SU-DHL-6 (cell line): ENCODE measurements around the gene AP1B1.

Experiments
- H2AFZ ChIP-seq: fragments of 200-600 bp; sonication (generic); 2 replicates; pipeline ENCODE4 v1.6.1; 2014; ENCODE audit warnings: low read depth, mild to moderate bottlenecking, moderate library complexity, mixed read lengths, antibody characterized with exemption, low read length; ENCODE audit not compliant: severe bottlenecking
- H3F3A ChIP-seq: fragments of 200-600 bp; shearing (Covaris generic); 2 replicates; pipeline ENCODE4 v1.6.0; 2016; ENCODE audit warnings: antibody characterized with exemption, mild to moderate bottlenecking; ENCODE audit not compliant: insufficient read depth
- H3K27ac ChIP-seq: fragments of 200-600 bp; sonication (generic); 2 replicates; pipeline ENCODE4 v1.5.1; 2016; ENCODE audit warnings: low read depth, mild to moderate bottlenecking, low read length, moderate library complexity, mixed read lengths
- H3K27me3 ChIP-seq: fragments of 200-600 bp; sonication (generic), shearing (Covaris generic); 2 replicates; pipeline ENCODE4 v1.6.0; 2014; ENCODE audit warnings: mild to moderate bottlenecking, low read length
- H3K36me3 ChIP-seq: fragments of 200-600 bp; sonication (generic); 2 replicates; pipeline ENCODE4 v1.6.1; 2014; ENCODE audit warnings: mild to moderate bottlenecking, low read length, mixed read lengths
- H3K4me2 ChIP-seq: fragments of 300-600, 200-600 bp; shearing (Covaris generic), sonication (generic); 2 replicates; pipeline ENCODE4 v1.6.0; 2014; ENCODE audit warnings: low read length, low read depth, mild to moderate bottlenecking; ENCODE audit not compliant: poor library complexity, severe bottlenecking
- H3K4me3 ChIP-seq: fragments of 200-600 bp; sonication (generic); 2 replicates; pipeline ENCODE4 v1.5.1; 2014; ENCODE audit warnings: antibody characterized with exemption, low read length, mild to moderate bottlenecking, mixed read lengths; ENCODE audit not compliant: insufficient read depth, poor library complexity, severe bottlenecking
- H3K79me2 ChIP-seq: fragments of 200-600 bp; sonication (generic); 2 replicates; pipeline ENCODE4 v1.6.1; 2014; ENCODE audit warnings: mild to moderate bottlenecking, low read length, moderate library complexity; ENCODE audit not compliant: insufficient read depth
- H3K9ac ChIP-seq: fragments of 200-600 bp; sonication (generic); 2 replicates; pipeline ENCODE4 v1.7.0; 2014; ENCODE audit warnings: mild to moderate bottlenecking, low read length
- H3K9me2 ChIP-seq: fragments of 200-600 bp; sonication (generic); replicated peaks from 2 replicates; pipeline ENCODE4 v1.6.1; 2014; ENCODE audit warnings: low read length; ENCODE audit not compliant: insufficient read depth
- H3K9me3 ChIP-seq: fragments of 200-600 bp; sonication (generic); 2 replicates; pipeline ENCODE4 v1.6.1; 2014; ENCODE audit warnings: low read length, mixed read lengths; ENCODE audit not compliant: insufficient read depth
- H4K20me1 ChIP-seq: fragments of 200-600 bp; sonication (generic); 2 replicates; pipeline ENCODE4 v1.6.1; 2014; ENCODE audit warnings: low read depth, mild to moderate bottlenecking, antibody characterized with exemption, low read length, moderate library complexity, mixed read lengths
- CTCF ChIP-seq: fragments of 200-600 bp; sonication (generic); IDR thresholded peaks from one replicate; pipeline ENCODE4 v1.5.1; 2017; ENCODE audit warnings: antibody characterized with exemption, mild to moderate bottlenecking, low read length, moderate library complexity; ENCODE audit not compliant: insufficient read depth, poor library complexity, severe bottlenecking
- EZH2phosphoT487 ChIP-seq: fragments of 200-600 bp; sonication (generic), shearing (Covaris generic); conservative IDR thresholded peaks from 2 replicates; pipeline ENCODE4 v1.6.1; 2018; ENCODE audit warnings: mild to moderate bottlenecking, antibody characterized with exemption, low read length, moderate library complexity, mixed read lengths

The AP1B1 gene

DNA sequence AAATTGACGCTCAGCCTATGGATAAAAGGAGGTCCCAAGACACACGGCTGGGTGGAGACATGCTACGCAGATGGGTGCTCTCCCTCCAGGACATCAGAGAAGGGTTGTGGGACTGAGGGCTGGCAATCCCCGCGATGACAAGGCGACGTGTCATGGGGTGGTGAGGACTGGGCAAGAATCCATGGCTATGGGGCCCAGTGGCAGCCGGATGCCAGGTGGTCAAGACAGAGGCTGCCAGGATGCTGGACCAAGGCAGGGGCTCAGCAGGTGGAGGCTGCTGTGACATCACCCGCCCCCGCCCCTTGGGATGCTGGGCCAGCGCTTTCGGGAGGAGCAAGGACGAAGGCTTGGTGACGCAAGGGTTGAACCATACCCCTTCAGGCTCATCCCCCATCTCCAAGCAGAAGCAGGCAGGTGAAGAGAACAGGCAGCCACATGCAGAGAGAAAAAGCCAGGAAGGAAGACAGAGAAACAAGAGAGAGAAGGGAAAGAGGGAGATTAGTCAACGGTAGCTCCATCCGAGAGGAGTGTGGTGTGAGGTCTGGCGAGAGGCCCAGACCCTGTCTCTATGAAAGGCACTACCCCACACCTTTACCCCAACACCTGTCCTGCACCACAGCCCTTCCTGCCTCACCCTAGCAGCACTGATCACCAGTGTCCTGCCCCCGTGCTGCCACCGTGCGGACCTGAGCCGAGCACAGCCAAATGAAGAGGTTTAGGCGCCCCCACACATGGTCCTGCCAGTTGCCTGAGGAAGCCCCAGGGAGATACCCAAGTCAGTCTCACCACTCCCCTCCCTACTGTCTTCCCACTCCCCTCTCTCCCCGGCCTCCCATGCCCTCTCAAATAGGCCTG is 48.8 kb downstream of the AP1B1 start:
- Histone ChIP-seq H3K9ac (no peak overlapping the region), H3K79me2 (no peaks in the 10 kb centered on the region), H3K4me3 (no peak overlapping the region), H3K9me2 (no peaks in the 10 kb centered on the region), H4K20me1 (no peaks in the 10 kb centered on the region), H3K4me2 (no peak overlapping the region), H3K36me3 (no peaks in the 10 kb centered on the region), H3F3A (no peaks in the 10 kb centered on the region), H3K27me3 (no peaks in the 10 kb centered on the region), H2AFZ (no peak overlapping the region), H3K9me3 (no peaks in the 10 kb centered on the region), H3K27ac (no peak overlapping the region)
- TF ChIP-seq EZH2phosphoT487 (no peak), CTCF (no peak)

GRCh38 chr22:29338398-29338797 is 50.0 kb downstream of the AP1B1 start:
- Histone ChIP-seq H3K27ac (no peak overlapping the region), H3K9ac (no peak overlapping the region), H3F3A (no peaks in the 10 kb centered on the region), H3K4me3 (no peak overlapping the region), H3K79me2 (no peaks in the 10 kb centered on the region), H3K9me3 (no peaks in the 10 kb centered on the region), H3K27me3 (no peaks in the 10 kb centered on the region), H3K4me2 (no peak overlapping the region), H4K20me1 (no peaks in the 10 kb centered on the region), H2AFZ (no peak overlapping the region), H3K36me3 (no peaks in the 10 kb centered on the region), H3K9me2 (no peaks in the 10 kb centered on the region)
- TF ChIP-seq CTCF: no peak
- no peak for TF ChIP-seq EZH2phosphoT487

GRCh38 chr22:29337631-29338284 is 50.6 kb downstream of the AP1B1 start:
- Histone ChIP-seq H3K79me2 (no peaks in the 10 kb centered on the region), H3K9me2 (no peaks in the 10 kb centered on the region), H3K4me3 (no peak overlapping the region), H3K9me3 (no peaks in the 10 kb centered on the region), H3K27me3 (no peaks in the 10 kb centered on the region), H3F3A (no peaks in the 10 kb centered on the region), H3K9ac (no peak overlapping the region), H3K36me3 (no peaks in the 10 kb centered on the region), H2AFZ (no peak overlapping the region), H3K4me2 (no peak overlapping the region), H3K27ac (no peak overlapping the region), H4K20me1 (no peaks in the 10 kb centered on the region)
- TF ChIP-seq EZH2phosphoT487 (no peak), CTCF (no peak)
